GM13976 (cell line): Measurements from ENCODE around the gene COBLL1.
"Not testable (repeated sequence)": the region's sequence is repeated elsewhere in the genome, so short reads cannot be mapped to it uniquely, and the experiment has no call there.

Source experiments
- DNase-seq: peaks from one replicate; pipeline ENCODE4 v3.0.0; 2012; ENCODE audit warnings: low spot score
- CTCF ChIP-seq: IDR thresholded peaks from 2 replicates; pipeline ENCODE4 v1.5.1; 2012; ENCODE audit warnings: borderline replicate concordance, mild to moderate bottlenecking; ENCODE audit not compliant: insufficient read depth; ENCODE audit errors: extremely low read depth, missing control alignments, control extremely low read depth
- in situ Hi-C: fragments of 300-500 bp; cut with MboI; formaldehyde crosslinking; loops from one replicate; pipeline ENCODE4 v1.12.0; 2022; ENCODE audit warnings: low sequenced_read_pairs, mixed read lengths, inconsistent platforms; ENCODE audit not compliant: unreplicated experiment

COBLL1 gene

GRCh38 chr2:164869420-164869772 lies 27.8 kb upstream of the COBLL1 start:
- TF ChIP-seq CTCF: no peak
- in situ Hi-C loops: no loop called here
- no peak for DNase-seq

- no peak for DNase-seq
- no peak for TF ChIP-seq CTCF
- in situ Hi-C loops: no loop called here
These were observed 27.2 kb upstream of the COBLL1 start for GRCh38 chr2:164868563-164869419.

GRCh38 chr2:164867779-164868397 lies 26.3 kb upstream of the COBLL1 start:
- in situ Hi-C loops: no loop called here
- TF ChIP-seq CTCF: no peak
- no peak for DNase-seq

GRCh38 chr2:164866381-164866780 lies 24.8 kb upstream of the COBLL1 start:
- DNase-seq, in situ Hi-C loops: not testable (repeated sequence)

- in situ Hi-C loops: no loop called here
- no peak for DNase-seq
- TF ChIP-seq CTCF: no peak
These were observed 19.0 kb upstream of the COBLL1 start for GRCh38 chr2:164860694-164861042.

GRCh38 chr2:164859906-164860693 lies 18.5 kb upstream of the COBLL1 start:
- DNase-seq, in situ Hi-C loops: not testable (repeated sequence)

GRCh38 chr2:164859251-164859818 lies 17.7 kb upstream of the COBLL1 start:
- TF ChIP-seq CTCF: no peak
- in situ Hi-C loops: no loop called here
- DNase-seq: no peak
